HFF-Myc (cell line): ENCODE results near the gene MYO3B.

Experiments
- DNase-seq: peaks from one replicate; pipeline ENCODE4 v3.0.0-alpha.2; 2011; ENCODE audit warnings: low read depth; ENCODE audit errors: extremely low read depth
- H3K4me3 ChIP-seq: replicated peaks from 2 replicates; pipeline ENCODE4 v1.5.1; 2011; ENCODE audit warnings: low read depth, mild to moderate bottlenecking, control low read depth, low read length
- CTCF ChIP-seq: IDR thresholded peaks from 2 replicates; pipeline ENCODE4 v1.5.1; 2012; ENCODE audit warnings: mild to moderate bottlenecking, low read depth, low read length, control low read depth; ENCODE audit errors: missing control alignments

Gene MYO3B

GRCh38 chr2:170310876-170311502 lies 133.0 kb downstream of the MYO3B start:
- no peak overlapping the region for H3K4me3 ChIP-seq
- no peak for TF ChIP-seq CTCF
- DNase-seq, result no peak

- no peak for TF ChIP-seq CTCF
- DNase-seq, result no peak
- H3K4me3 ChIP-seq, result no peak overlapping the region
These were observed 135.5 kb downstream of the MYO3B start for GRCh38 chr2:170313347-170313991.

GRCh38 chr2:170313992-170314348 lies 136.0 kb downstream of the MYO3B start:
- DNase-seq, result no peak
- TF ChIP-seq CTCF, result no peak
- no peak overlapping the region for H3K4me3 ChIP-seq

- DNase-seq, result no peak
- no peak overlapping the region for H3K4me3 ChIP-seq
- no peak for TF ChIP-seq CTCF
These were observed 136.9 kb downstream of the MYO3B start for GRCh38 chr2:170314744-170315447.

GRCh38 chr2:170320948-170321347 lies 143.0 kb downstream of the MYO3B start:
- no peak for TF ChIP-seq CTCF
- DNase-seq, result no peak
- H3K4me3 ChIP-seq, result no peak overlapping the region

GRCh38 chr2:170321526-170321925 lies 143.6 kb downstream of the MYO3B start:
- no peak for DNase-seq
- H3K4me3 ChIP-seq, result no peak overlapping the region
- no peak for TF ChIP-seq CTCF
